ENCODE results near the gene BCL2L15.

GRCh38 chr1:113835686-113836290 is 51.6 kb downstream of the BCL2L15 start:
- TF ChIP-seq POLR2A (IDR thresholded peaks at IDR 0.05; ENCODE audit: low read length) (no peak), GATA1 (IDR thresholded peaks at IDR 0.05; ENCODE audit: low read depth, low read length) (no peak)
